SKM-1 treated with dmso at 0.1 percent for 144 hours (cell line): ENCODE results near the gene PIWIL4.

Experiments used
- DNase-seq: peaks from one replicate; lab custom pipeline; 2025; ENCODE audit not compliant: unreplicated experiment; lab: John Stamatoyannopoulos, UW

Gene PIWIL4

GRCh38 chr11:94567181-94567670 lies at the start of gene PIWIL4:
Gene PIWIL4, plus strand, starts transcription at chr11:94567368. Its CDS starts 151 bp downstream, at chr11:94567519.
- DNase-seq = no peak

- DNase-seq = no peak
Measured at GRCh38 chr11:94518300-94518699, 48.9 kb upstream of the PIWIL4 start.

GRCh38 chr11:94519478-94520084 lies 47.6 kb upstream of the PIWIL4 start:
- DNase-seq = peak; percentile 6

GRCh38 chr11:94521684-94522083 lies 45.5 kb upstream of the PIWIL4 start:
- DNase-seq = peak; percentile 36

- no peak for DNase-seq
Measured at GRCh38 chr11:94524341-94524740, 42.8 kb upstream of the PIWIL4 start.

- no peak for DNase-seq
Measured at GRCh38 chr11:94525546-94526324, 41.4 kb upstream of the PIWIL4 start.

GRCh38 chr11:94526645-94527438 lies 40.3 kb upstream of the PIWIL4 start:
- peak; percentile 56 for DNase-seq

- DNase-seq = no peak
Measured at GRCh38 chr11:94528551-94528950, 38.6 kb upstream of the PIWIL4 start.

GRCh38 chr11:94532211-94532610 lies 35.0 kb upstream of the PIWIL4 start:
- DNase-seq = no peak

- DNase-seq = no peak
Measured at GRCh38 chr11:94533206-94533605, 34.0 kb upstream of the PIWIL4 start.

GRCh38 chr11:94533696-94534630 lies 33.2 kb upstream of the PIWIL4 start:
- peak; percentile 40 for DNase-seq

- no peak for DNase-seq
Measured at GRCh38 chr11:94536386-94536785, 30.8 kb upstream of the PIWIL4 start.

- DNase-seq = no peak
Measured at GRCh38 chr11:94537031-94537600, 30.1 kb upstream of the PIWIL4 start.

- no peak for DNase-seq
Measured at GRCh38 chr11:94539420-94539819, 27.7 kb upstream of the PIWIL4 start.

GRCh38 chr11:94543695-94544645 lies 23.2 kb upstream of the PIWIL4 start, which contains the start of gene FUT4:
Gene FUT4, plus strand, starts transcription at chr11:94543921. Its CDS starts 213 bp downstream, at chr11:94544134.
- DNase-seq = peak; percentile 82

- DNase-seq = no peak
Measured at GRCh38 chr11:94544646-94545263, 22.4 kb upstream of the PIWIL4 start.

- DNase-seq = peak; percentile 40
Measured at GRCh38 chr11:94545264-94546161, 21.7 kb upstream of the PIWIL4 start.

GRCh38 chr11:94546162-94546470 lies 21.1 kb upstream of the PIWIL4 start:
- no peak for DNase-seq
